Smooth muscle cell (in vitro differentiated cells): ENCODE data around the gene MXD3. TPM values are rescaled to one million over a fixed set of nuclear protein-coding genes. Genes with fewer than 3 reads are reported as not detected.
A peak's percentile ranks its signal among the peaks of the same experiment; 100 is the strongest.

Experiments
- DNase-seq: peaks from one replicate; lab custom pipeline; 2025; ENCODE audit not compliant: unreplicated experiment; lab: John Stamatoyannopoulos, UW
- H2AFZ ChIP-seq: fragments of 200-600 bp; sonication (generic); 2 replicates; pipeline ENCODE4 v1.6.0; 2016; ENCODE audit warnings: antibody characterized with exemption, low read depth, mild to moderate bottlenecking
- H3F3A ChIP-seq: fragments of 200-600 bp; sonication (generic); 2 replicates; pipeline ENCODE4 v1.6.0; 2017; ENCODE audit warnings: antibody characterized with exemption, low read depth
- H3K27ac ChIP-seq: fragments of 200-600 bp; sonication (generic); 2 replicates; pipeline ENCODE4 v1.5.1; 2016; ENCODE audit warnings: low read depth, mild to moderate bottlenecking
- H3K27me3 ChIP-seq: fragments of 200-600 bp; sonication (generic); 2 replicates; pipeline ENCODE4 v1.6.1; 2016; ENCODE audit warnings: low read depth, mild to moderate bottlenecking
- H3K36me3 ChIP-seq: fragments of 200-600 bp; sonication (generic); 2 replicates; pipeline ENCODE4 v1.5.1; 2016; ENCODE audit warnings: low read depth
- H3K4me1 ChIP-seq: fragments of 200-600 bp; sonication (generic); 2 replicates; pipeline ENCODE4 v1.5.1; 2016; ENCODE audit warnings: low read depth
- H3K4me2 ChIP-seq: fragments of 200-600 bp; sonication (generic); 2 replicates; pipeline ENCODE4 v1.6.0; 2016; ENCODE audit warnings: mild to moderate bottlenecking
- H3K4me3 ChIP-seq: fragments of 200-600 bp; sonication (generic); 2 replicates; pipeline ENCODE4 v1.5.1; 2016; ENCODE audit warnings: mild to moderate bottlenecking
- H3K79me2 ChIP-seq: fragments of 200-600 bp; sonication (generic); 2 replicates; pipeline ENCODE4 v1.6.0; 2016; ENCODE audit warnings: low read depth, mild to moderate bottlenecking
- H3K9ac ChIP-seq: fragments of 200-600 bp; sonication (generic); 2 replicates; pipeline ENCODE4 v1.6.0; 2016; ENCODE audit warnings: low read depth
- H3K9me3 ChIP-seq: fragments of 200-600 bp; sonication (generic); replicated peaks from 2 replicates; pipeline ENCODE4 v1.5.1; 2016; ENCODE audit warnings: low read depth
- H4K20me1 ChIP-seq: fragments of 200-600 bp; sonication (generic); 2 replicates; pipeline ENCODE4 v1.6.0; 2016; ENCODE audit warnings: low read depth
- CTCF ChIP-seq: fragments of 200-600 bp; sonication (generic); IDR thresholded peaks from 2 replicates; pipeline ENCODE4 v1.5.1; 2017; ENCODE audit warnings: borderline replicate concordance, mild to moderate bottlenecking, antibody characterized with exemption; ENCODE audit not compliant: insufficient read depth, poor library complexity, severe bottlenecking
- WGBS: methylation state at CpG from one replicate; pipeline ENCODE4 v1.1.7; 2016; ENCODE audit warnings: low lambda C conversion rate; 5-methylcytosine and 5-hydroxymethylcytosine counted together
- polyA plus RNA-seq: library from polyadenylated mRNA; unstranded; fragments of >200 nt; fragmentation: Nextera tagmentation; extraction: Ambion mirVana; gene quantifications from 2 replicates; pipeline ENCODE4 v1.2.1, GENCODE V29; 2016
- total RNA-seq: library from RNA; depleted of rRNA; stranded (reverse); fragments of >200 nt; gene quantifications from 2 replicates; pipeline ENCODE4 v1.2.3, GENCODE V29; 2014

MXD3 gene
- total and polyA plus RNA-seq, 2 experiments from 2014 or later, result 8.6 to 15.6 TPM

- Histone ChIP-seq H3K9me3 (no peaks in the 10 kb centered on the region), H3K27ac (no peak overlapping the region), H3K4me1 (no peaks in the 10 kb centered on the region), H4K20me1 (peaks cover 40% of the 10 kb centered on the region), H3K4me3 (peak overlapping the region; percentile 71), H2AFZ (no peak overlapping the region), H3K79me2 (no peaks in the 10 kb centered on the region), H3K36me3 (no peaks in the 10 kb centered on the region), H3K27me3 (no peaks in the 10 kb centered on the region), H3K4me2 (peak overlapping the region; percentile 96), H3F3A (no peaks in the 10 kb centered on the region), H3K9ac (peak overlapping the region; percentile 45)
- 0% methylated on average over 10 of the region's 23 CpGs for WGBS
- no peak for TF ChIP-seq CTCF
- no peak for DNase-seq
These were observed 341 bp downstream of the MXD3 start for GRCh38 chr5:177311392-177311722.

- no peak for DNase-seq
- Histone ChIP-seq H3K79me2 (no peaks in the 10 kb centered on the region), H3K36me3 (no peaks in the 10 kb centered on the region), H3K27me3 (no peaks in the 10 kb centered on the region), H3F3A (no peaks in the 10 kb centered on the region), H3K9ac (no peak overlapping the region), H3K4me1 (no peaks in the 10 kb centered on the region), H3K4me3 (peak overlapping the region; percentile 71), H4K20me1 (peaks cover 40% of the 10 kb centered on the region), H3K4me2 (peak overlapping the region; percentile 96), H2AFZ (no peak overlapping the region), H3K9me3 (no peaks in the 10 kb centered on the region), H3K27ac (no peak overlapping the region)
- TF ChIP-seq CTCF, result no peak
- 28% methylated on average over 15 of the region's 20 CpGs for WGBS
These were observed 824 bp downstream of the MXD3 start for GRCh38 chr5:177310757-177311391.

- H3K4me2 ChIP-seq, result peak overlapping the region; percentile 96
- H3K79me2 ChIP-seq, result peaks cover 5% of the 10 kb centered on the region
- peaks cover 45% of the 10 kb centered on the region for H4K20me1 ChIP-seq
- no peak overlapping the region for H3K27ac ChIP-seq
- H2AFZ ChIP-seq, result no peak overlapping the region
- no peak overlapping the region for H3K4me3 ChIP-seq
- H3K4me1 ChIP-seq, result no peaks in the 10 kb centered on the region
- no peaks in the 10 kb centered on the region for H3K9me3 ChIP-seq
- no peaks in the 10 kb centered on the region for H3F3A ChIP-seq
- WGBS, result over 99% methylated on average over 13 of the region's 13 CpGs
- no peaks in the 10 kb centered on the region for H3K27me3 ChIP-seq
- no peak for TF ChIP-seq CTCF
- DNase-seq, result no peak
- no peak overlapping the region for H3K9ac ChIP-seq
- H3K36me3 ChIP-seq, result no peaks in the 10 kb centered on the region
These were observed 1.4 kb downstream of the MXD3 start for GRCh38 chr5:177310332-177310731.
